ENCODE results near the gene AACS.

DNA sequence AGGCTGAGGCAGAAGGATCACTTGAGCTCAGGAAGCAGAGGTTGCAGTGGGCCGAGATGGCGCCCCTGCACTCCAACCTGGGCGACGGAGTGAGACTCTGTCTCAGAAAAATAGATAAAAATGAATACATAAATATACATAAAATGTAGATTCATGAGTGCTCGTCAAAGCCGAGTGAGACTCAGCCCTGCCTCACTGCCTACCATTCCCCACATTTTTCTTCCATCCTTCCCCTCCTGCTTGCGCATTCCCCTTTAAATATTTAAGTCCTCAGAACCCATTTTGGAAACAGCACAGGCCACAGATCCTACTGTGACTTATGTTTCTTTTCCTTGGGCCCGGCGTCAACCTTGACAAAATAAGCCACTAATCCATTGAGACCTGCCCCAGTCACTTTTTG is 31.9 kb upstream of the AACS start:
- no peak for TF ChIP-seq POU2F2 (IDR thresholded peaks at IDR 0.05; ENCODE audit: low read depth, low read length)
- no peak for TF ChIP-seq POLR2AphosphoS5 (IDR thresholded peaks at IDR 0.05; ENCODE audit: low read depth, low read length)
- TF ChIP-seq POLR2A (IDR thresholded peaks at IDR 0.05; ENCODE audit: low read depth, low read length) = no peak

Measured in GM12891 (cell line).